SK-N-SH (cell line): ENCODE data around the gene EDRF1. TPM values are rescaled to one million over a fixed set of nuclear protein-coding genes. Genes with fewer than 3 reads are reported as not detected.

ENCODE experiments used
- CTCF ChIA-PET: fragments of 300-600, 350-600 bp; formaldehyde crosslinking; extraction: SDS; loops from one replicate; lab custom pipeline; 2021; lab: Yijun Ruan, JAX
- POLR2A ChIA-PET: fragments of 350-600 bp; sonication (Branson Sonifier 250); formaldehyde crosslinking; extraction: SDS; loops from one replicate; lab custom pipeline; 2020; ENCODE audit warnings: antibody characterized with exemption, inconsistent platforms; lab: Yijun Ruan, JAX
- DNase-seq: peaks from one replicate; pipeline ENCODE4 v3.0.0; 2012
- H2AFZ ChIP-seq: fragments of 200-600 bp; sonication (generic); 2 replicates; pipeline ENCODE4 v1.8.1; 2016; ENCODE audit warnings: antibody characterized with exemption, mild to moderate bottlenecking, low read depth
- H3F3A ChIP-seq: fragments of 200-600 bp; sonication (generic); replicated peaks from 2 replicates; pipeline ENCODE3; 2016; ENCODE audit warnings: antibody characterized with exemption, mild to moderate bottlenecking; ENCODE audit not compliant: insufficient read depth
- H3K27ac ChIP-seq, 2 experiments: fragments of 200-500 bp in 1 of 2; fragments of 200-600 bp in 1 of 2; sonication (Bioruptor generic) in 1 of 2; sonication (generic), shearing (Covaris generic) in 1 of 2; 2 replicates each; pipeline versions ENCODE4 v1.5.1 to v1.6.1; 2014 to 2016; ENCODE audit warnings: low read depth in 2 of 2, inconsistent platforms in 1 of 2, low read length in 1 of 2, mild to moderate bottlenecking in 1 of 2, mixed read lengths in 1 of 2
- H3K27me3 ChIP-seq: fragments of 200-600 bp; sonication (generic), shearing (Covaris generic); 2 replicates; pipeline ENCODE4 v1.6.1; 2016; ENCODE audit warnings: mixed run types; ENCODE audit not compliant: insufficient read depth
- H3K36me3 ChIP-seq, 2 experiments: fragments of 200-500 bp in 1 of 2; fragments of 200-600 bp in 1 of 2; sonication (Bioruptor generic) in 1 of 2; sonication (generic) in 1 of 2; replicated peaks in 1 of 2; 2 replicates each; pipeline versions ENCODE3 to v1.5.1; 2014 to 2016; ENCODE audit warnings: low read length in 1 of 2, mild to moderate bottlenecking in 1 of 2; ENCODE audit not compliant: insufficient read depth in 2 of 2, control insufficient read depth in 1 of 2
- H3K4me1 ChIP-seq, 2 experiments: fragments of 200-500 bp in 1 of 2; fragments of 200-600 bp in 1 of 2; sonication (Bioruptor generic) in 1 of 2; sonication (generic), shearing (Covaris generic) in 1 of 2; 2 replicates each; pipeline versions ENCODE4 v1.5.1 to v1.6.1; 2014 to 2016; ENCODE audit warnings: low read depth in 1 of 2, low read length in 1 of 2, mixed run types in 1 of 2; ENCODE audit not compliant: insufficient read depth in 2 of 2, control insufficient read depth in 1 of 2
- H3K4me2 ChIP-seq: fragments of 200-600 bp; sonication (generic), shearing (Covaris generic); 2 replicates; pipeline ENCODE4 v1.6.1; 2017; ENCODE audit warnings: mixed run types
- H3K4me3 ChIP-seq, 2 experiments: fragments of 200-500 bp in 1 of 2; fragments of 200-600 bp in 1 of 2; sonication (Bioruptor generic) in 1 of 2; sonication (generic), shearing (Covaris generic) in 1 of 2; 2 replicates each; pipeline versions ENCODE4 v1.5.1 to v1.8.1; 2014 to 2016; ENCODE audit warnings: low read depth in 2 of 2, inconsistent platforms in 1 of 2, low read length in 1 of 2, mild to moderate bottlenecking in 1 of 2, mixed read lengths in 1 of 2, moderate library complexity in 1 of 2
- H3K79me2 ChIP-seq: fragments of 200-600 bp; sonication (generic); 2 replicates; pipeline ENCODE4 v1.8.1; 2017; ENCODE audit warnings: mild to moderate bottlenecking; ENCODE audit not compliant: insufficient read depth
- H3K9ac ChIP-seq: fragments of 200-600 bp; sonication (generic); 2 replicates; pipeline ENCODE4 v1.6.1; 2017; ENCODE audit warnings: mixed run types
- H3K9me2 ChIP-seq: fragments of 200-600 bp; sonication (generic); 2 replicates; pipeline ENCODE4 v1.6.1; 2017; ENCODE audit warnings: mixed run types
- H3K9me3 ChIP-seq: fragments of 200-600 bp; sonication (generic); 2 replicates; pipeline ENCODE4 v1.6.1; 2017; ENCODE audit warnings: mixed run types, mild to moderate bottlenecking, moderate library complexity
- H4K20me1 ChIP-seq: fragments of 200-600 bp; sonication (generic); 2 replicates; pipeline ENCODE4 v1.6.1; 2017; ENCODE audit warnings: mild to moderate bottlenecking, mixed run types; ENCODE audit not compliant: insufficient read depth
- MXI1 ChIP-seq: IDR thresholded peaks from 2 replicates; pipeline ENCODE4 v1.6.1; 2012; ENCODE audit warnings: mild to moderate bottlenecking, low read depth, low read length, improper control_type of control experiment
- NFIC ChIP-seq: IDR thresholded peaks from 2 replicates; pipeline ENCODE4 v1.4.0; 2012; ENCODE audit warnings: borderline replicate concordance
- PBX3 ChIP-seq: IDR thresholded peaks from 2 replicates; pipeline ENCODE4; 2012
- RXRA ChIP-seq: IDR thresholded peaks from 2 replicates; pipeline ENCODE4 v1.4.0; 2012; ENCODE audit warnings: low read depth, mild to moderate bottlenecking, borderline replicate concordance
- WGBS: methylation state at CpG from one replicate; pipeline ENCODE4 v1.1.6; 2017; ENCODE audit warnings: low lambda C conversion rate; 5-methylcytosine and 5-hydroxymethylcytosine counted together
- polyA plus RNA-seq, 3 experiments: library from polyadenylated mRNA; depleted of rRNA; stranded (reverse); fragments of >200 nt; gene quantifications; 2 replicates each; pipeline ENCODE4 v1.2.3, GENCODE V29; 2012
- TF ChIP-seq, protein P1 (sequence below): IDR thresholded peaks from 2 replicates; pipeline ENCODE4 v1.6.1; 2012; ENCODE audit warnings: mild to moderate bottlenecking, low read depth, low read length, moderate library complexity
- TF ChIP-seq, protein P2 (sequence below): fragments of 200-600 bp; sonication (generic); IDR thresholded peaks from 2 replicates; pipeline ENCODE4 v1.6.1; 2017; ENCODE audit warnings: antibody characterized with exemption, mild to moderate bottlenecking, moderate library complexity

EDRF1 gene
- polyA plus RNA-seq, 1 of the 3 experiments (the other 2 are of a cell fraction): 19.2 TPM

DNA sequence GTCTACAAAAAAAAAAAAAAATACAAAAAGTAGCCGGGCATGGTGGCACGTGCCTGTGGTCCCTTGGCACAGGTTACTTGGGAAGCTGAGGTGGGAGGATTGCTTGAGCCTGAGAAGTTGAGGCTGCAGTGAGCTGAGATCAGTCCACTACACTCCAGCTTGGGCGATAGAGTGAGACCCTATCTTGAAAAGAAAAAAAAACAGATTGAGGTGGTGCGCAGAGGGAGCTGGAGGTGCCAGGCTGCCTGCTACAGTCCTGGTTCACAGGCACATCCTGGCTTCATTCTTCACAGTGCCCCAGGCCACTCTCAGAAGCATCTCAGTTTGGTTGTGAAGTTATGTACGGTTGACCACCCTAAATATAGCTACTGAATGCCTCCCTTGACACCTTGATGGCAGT is 51.3 kb downstream of the EDRF1 start:
- CTCF ChIA-PET: interaction anchor here (1.7 kb wide), 1 partner anchor 10 kb away, joined by 5 read pairs; no protein-coding TSS in a partner anchor

More for the DNA sequence above, 51.3 kb downstream of the EDRF1 start:
- POLR2A ChIA-PET: no interaction called here
- TF ChIP-seq, protein P1, sequence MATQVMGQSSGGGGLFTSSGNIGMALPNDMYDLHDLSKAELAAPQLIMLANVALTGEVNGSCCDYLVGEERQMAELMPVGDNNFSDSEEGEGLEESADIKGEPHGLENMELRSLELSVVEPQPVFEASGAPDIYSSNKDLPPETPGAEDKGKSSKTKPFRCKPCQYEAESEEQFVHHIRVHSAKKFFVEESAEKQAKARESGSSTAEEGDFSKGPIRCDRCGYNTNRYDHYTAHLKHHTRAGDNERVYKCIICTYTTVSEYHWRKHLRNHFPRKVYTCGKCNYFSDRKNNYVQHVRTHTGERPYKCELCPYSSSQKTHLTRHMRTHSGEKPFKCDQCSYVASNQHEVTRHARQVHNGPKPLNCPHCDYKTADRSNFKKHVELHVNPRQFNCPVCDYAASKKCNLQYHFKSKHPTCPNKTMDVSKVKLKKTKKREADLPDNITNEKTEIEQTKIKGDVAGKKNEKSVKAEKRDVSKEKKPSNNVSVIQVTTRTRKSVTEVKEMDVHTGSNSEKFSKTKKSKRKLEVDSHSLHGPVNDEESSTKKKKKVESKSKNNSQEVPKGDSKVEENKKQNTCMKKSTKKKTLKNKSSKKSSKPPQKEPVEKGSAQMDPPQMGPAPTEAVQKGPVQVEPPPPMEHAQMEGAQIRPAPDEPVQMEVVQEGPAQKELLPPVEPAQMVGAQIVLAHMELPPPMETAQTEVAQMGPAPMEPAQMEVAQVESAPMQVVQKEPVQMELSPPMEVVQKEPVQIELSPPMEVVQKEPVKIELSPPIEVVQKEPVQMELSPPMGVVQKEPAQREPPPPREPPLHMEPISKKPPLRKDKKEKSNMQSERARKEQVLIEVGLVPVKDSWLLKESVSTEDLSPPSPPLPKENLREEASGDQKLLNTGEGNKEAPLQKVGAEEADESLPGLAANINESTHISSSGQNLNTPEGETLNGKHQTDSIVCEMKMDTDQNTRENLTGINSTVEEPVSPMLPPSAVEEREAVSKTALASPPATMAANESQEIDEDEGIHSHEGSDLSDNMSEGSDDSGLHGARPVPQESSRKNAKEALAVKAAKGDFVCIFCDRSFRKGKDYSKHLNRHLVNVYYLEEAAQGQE: no peak
- TF ChIP-seq PBX3: no peak
- TF ChIP-seq RXRA: no peak
- TF ChIP-seq, protein P2, sequence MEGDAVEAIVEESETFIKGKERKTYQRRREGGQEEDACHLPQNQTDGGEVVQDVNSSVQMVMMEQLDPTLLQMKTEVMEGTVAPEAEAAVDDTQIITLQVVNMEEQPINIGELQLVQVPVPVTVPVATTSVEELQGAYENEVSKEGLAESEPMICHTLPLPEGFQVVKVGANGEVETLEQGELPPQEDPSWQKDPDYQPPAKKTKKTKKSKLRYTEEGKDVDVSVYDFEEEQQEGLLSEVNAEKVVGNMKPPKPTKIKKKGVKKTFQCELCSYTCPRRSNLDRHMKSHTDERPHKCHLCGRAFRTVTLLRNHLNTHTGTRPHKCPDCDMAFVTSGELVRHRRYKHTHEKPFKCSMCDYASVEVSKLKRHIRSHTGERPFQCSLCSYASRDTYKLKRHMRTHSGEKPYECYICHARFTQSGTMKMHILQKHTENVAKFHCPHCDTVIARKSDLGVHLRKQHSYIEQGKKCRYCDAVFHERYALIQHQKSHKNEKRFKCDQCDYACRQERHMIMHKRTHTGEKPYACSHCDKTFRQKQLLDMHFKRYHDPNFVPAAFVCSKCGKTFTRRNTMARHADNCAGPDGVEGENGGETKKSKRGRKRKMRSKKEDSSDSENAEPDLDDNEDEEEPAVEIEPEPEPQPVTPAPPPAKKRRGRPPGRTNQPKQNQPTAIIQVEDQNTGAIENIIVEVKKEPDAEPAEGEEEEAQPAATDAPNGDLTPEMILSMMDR: no peak
- TF ChIP-seq MXI1: no peak
- no peak for TF ChIP-seq NFIC
- 91% methylated on average over 5 of the region's 5 CpGs for WGBS
- Histone ChIP-seq H3K9ac (no peak overlapping the region), H2AFZ (no peak overlapping the region), H3K9me3 (no peaks in the 10 kb centered on the region), H3K79me2 (no peaks in the 10 kb centered on the region), H3K4me2 (no peak overlapping the region), H3F3A (no peaks in the 10 kb centered on the region), H3K4me1 (no peaks in the 10 kb centered on the region), H3K36me3 (peaks cover 11 to 15% of the 10 kb centered on the region in 2 experiments), H4K20me1 (no peaks in the 10 kb centered on the region), H3K27ac (no peak overlapping the region), H3K9me2 (no peaks in the 10 kb centered on the region), H3K27me3 (no peaks in the 10 kb centered on the region), H3K4me3 (no peak overlapping the region)
- DNase-seq: no peak
